Duodenal mucosa (tissue), 2 donors: ENCODE measurements around the gene CYP2W1.
"Not testable (repeated sequence)": the region's sequence is repeated elsewhere in the genome, so short reads cannot be mapped to it uniquely, and the experiment has no call there.

ENCODE experiments used
- H3K27ac ChIP-seq: one replicate; pipeline ENCODE4 v1.7.0; 2013; ENCODE audit warnings: low read depth, low read length
- H3K27me3 ChIP-seq, 2 donors: one replicate each; pipeline ENCODE4 v1.7.0; 2013; ENCODE audit warnings: low read length in 2 of 2, control low read depth in 1 of 2; ENCODE audit not compliant: insufficient read depth in 2 of 2, control insufficient read depth in 1 of 2
- H3K36me3 ChIP-seq, 2 donors: one replicate each; pipeline ENCODE4 v1.7.0; 2013; ENCODE audit warnings: low read length in 2 of 2, control low read depth in 1 of 2; ENCODE audit not compliant: insufficient read depth in 2 of 2, control insufficient read depth in 1 of 2
- H3K4me1 ChIP-seq, 2 donors: one replicate each; pipeline ENCODE4 v1.7.0; 2013; ENCODE audit warnings: low read length in 2 of 2, control low read depth in 1 of 2; ENCODE audit not compliant: insufficient read depth in 2 of 2, control insufficient read depth in 1 of 2
- H3K4me3 ChIP-seq, 2 donors: one replicate each; pipeline ENCODE4 v1.7.0; 2013; ENCODE audit warnings: low read length in 2 of 2, low read depth in 1 of 2
- H3K9ac ChIP-seq, 2 donors: one replicate each; pipeline ENCODE4 v1.7.0; 2013; ENCODE audit warnings: low read length in 2 of 2, low read depth in 1 of 2
- H3K9me3 ChIP-seq, 2 donors: one replicate each; pipeline ENCODE4 v1.7.0; 2013; ENCODE audit warnings: low read length in 2 of 2, control low read depth in 1 of 2; ENCODE audit not compliant: control insufficient read depth in 1 of 2

The CYP2W1 gene

GRCh38 chr7:1031716-1032455 lies 48.9 kb downstream of the CYP2W1 start:
- H3K4me1 ChIP-seq, result peaks cover 7 to 16% of the 10 kb centered on the region in 2 donors
- no peak overlapping the region for H3K27ac ChIP-seq
- H3K27me3 ChIP-seq, result no peaks in the 10 kb centered on the region
- no peaks in the 10 kb centered on the region for H3K36me3 ChIP-seq
- no peak overlapping the region for H3K4me3 ChIP-seq
- H3K9me3 ChIP-seq, result no peaks in the 10 kb centered on the region
- H3K9ac ChIP-seq, result no peak overlapping the region

DNA sequence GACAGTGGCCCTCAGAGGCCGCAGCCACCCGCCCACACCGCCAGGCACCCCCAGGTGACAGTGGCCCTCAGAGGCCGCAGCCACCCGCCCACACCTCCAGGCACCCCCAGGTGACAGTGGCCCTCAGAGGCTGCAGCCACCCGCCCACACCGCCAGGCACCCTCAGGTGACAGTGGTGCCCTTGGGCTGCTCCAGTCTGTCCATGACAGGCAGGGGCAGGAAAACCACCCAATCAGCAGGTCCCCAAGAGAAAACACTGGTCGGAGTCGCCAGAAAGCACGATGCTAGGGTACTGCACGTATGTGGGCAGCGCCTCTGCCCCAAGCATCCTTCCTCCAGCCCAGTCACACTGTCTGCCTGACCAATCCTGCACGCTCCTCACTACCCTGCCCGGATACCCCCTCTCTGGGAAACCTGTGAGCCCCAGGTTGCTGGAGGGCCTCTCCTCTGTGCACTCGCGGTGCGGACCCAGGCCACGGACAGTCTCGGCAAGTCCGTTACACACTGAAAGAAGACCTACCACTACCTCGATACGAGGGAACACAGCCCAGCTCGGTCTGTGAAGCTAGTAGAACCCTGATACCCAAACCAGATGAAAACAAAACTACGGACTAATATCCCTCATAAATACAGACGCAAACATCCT lies 49.7 kb downstream of the CYP2W1 start:
- no peak overlapping the region for H3K4me3 ChIP-seq
- peaks cover 7 to 10% of the 10 kb centered on the region in 2 donors for H3K4me1 ChIP-seq
- no peaks in the 10 kb centered on the region for H3K9me3 ChIP-seq
- H3K9ac ChIP-seq, result no peak overlapping the region
- no peaks in the 10 kb centered on the region for H3K36me3 ChIP-seq
- H3K27ac ChIP-seq, result no peak overlapping the region
- H3K27me3 ChIP-seq, result no peaks in the 10 kb centered on the region

DNA sequence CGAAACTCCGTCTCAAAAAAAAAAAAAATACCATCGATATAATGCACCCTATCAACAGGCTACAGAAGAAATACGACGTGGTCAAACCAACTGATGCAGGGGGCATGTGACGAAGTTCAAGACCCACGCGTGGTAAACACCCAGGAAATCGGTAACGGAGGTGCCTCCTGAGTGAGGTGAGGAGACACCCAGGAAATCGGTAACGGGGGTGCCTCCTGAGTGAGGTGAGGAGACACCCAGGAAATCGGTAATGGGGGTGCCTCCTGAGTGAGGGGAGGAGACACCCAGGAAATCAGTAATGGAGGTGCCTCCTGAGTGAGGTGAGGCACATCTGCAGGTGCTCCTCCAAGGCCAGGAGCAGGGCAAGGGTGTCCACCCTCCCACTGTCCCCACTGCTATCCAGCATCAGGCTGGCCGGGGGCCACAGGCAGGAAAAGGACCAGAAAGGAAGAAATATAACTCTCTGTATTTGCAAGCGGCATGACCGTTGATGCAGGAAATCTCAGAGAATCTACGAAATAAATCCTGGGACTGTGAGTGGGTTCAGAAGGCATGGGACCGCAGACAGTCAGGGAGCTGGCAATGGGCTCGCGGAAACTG lies 50.7 kb downstream of the CYP2W1 start:
- H3K36me3 ChIP-seq, result no peaks in the 10 kb centered on the region
- no peak overlapping the region for H3K9ac ChIP-seq
- no peak overlapping the region for H3K27ac ChIP-seq
- no peaks in the 10 kb centered on the region for H3K27me3 ChIP-seq
- no peaks in the 10 kb centered on the region for H3K9me3 ChIP-seq
- H3K4me3 ChIP-seq, result no peak overlapping the region
- H3K4me1 ChIP-seq, result peaks cover 6 to 10% of the 10 kb centered on the region in 2 donors

- H3K27me3 ChIP-seq, H3K9ac ChIP-seq, H3K4me1 ChIP-seq, H3K4me3 ChIP-seq, H3K9me3 ChIP-seq, H3K36me3 ChIP-seq, H3K27ac ChIP-seq: not testable (repeated sequence)
Measured at GRCh38 chr7:1034769-1035168, 51.8 kb downstream of the CYP2W1 start.

DNA sequence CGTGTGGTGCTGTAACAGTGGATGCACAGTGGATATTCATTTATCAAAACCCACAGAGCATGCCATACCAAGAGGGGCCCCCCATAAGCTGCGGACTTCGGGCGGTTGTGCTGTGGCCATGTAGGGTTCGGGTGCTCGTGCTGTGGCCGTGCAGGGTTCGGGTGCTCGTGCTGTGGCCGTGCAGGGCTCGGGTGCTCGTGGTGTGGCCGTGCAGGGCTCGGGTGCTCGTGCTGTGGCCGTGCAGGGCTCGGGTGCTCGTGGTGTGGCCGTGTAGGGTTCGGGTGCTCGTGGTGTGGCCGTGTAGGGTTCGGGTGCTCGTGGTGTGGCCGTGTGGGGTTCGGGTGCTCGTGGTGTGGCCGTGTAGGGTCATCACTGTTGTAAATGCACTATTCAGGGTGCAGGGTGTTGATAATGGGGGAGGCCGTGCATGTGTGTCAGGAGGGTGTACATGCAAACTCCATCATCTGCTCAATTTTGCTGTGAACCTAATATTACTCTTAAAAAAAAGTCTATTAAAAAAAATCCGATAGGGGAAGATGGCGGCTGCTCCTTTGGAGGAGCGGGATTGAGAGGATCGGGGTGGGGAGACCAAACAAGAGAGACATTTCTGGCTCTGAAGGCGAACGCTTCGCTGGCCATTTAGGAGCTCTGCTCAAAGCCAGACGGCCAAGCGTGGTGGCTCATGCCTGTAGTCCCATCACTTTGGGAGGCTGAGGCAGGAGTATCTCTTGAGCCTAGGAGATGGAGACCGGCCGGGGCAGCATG lies 53.4 kb downstream of the CYP2W1 start:
- not testable (repeated sequence) for H3K4me3 ChIP-seq, H3K4me1 ChIP-seq, H3K27me3 ChIP-seq, H3K27ac ChIP-seq, H3K36me3 ChIP-seq, H3K9ac ChIP-seq, H3K9me3 ChIP-seq
